DMS114 treated with DMSO at 0.1 percent for 48 hours (cell line): ENCODE results near the gene PTPRCAP.
"Not testable (repeated sequence)": the region's sequence is repeated elsewhere in the genome, so short reads cannot be mapped to it uniquely, and the experiment has no call there.

ENCODE experiments used
- DNase-seq: peaks from one replicate; lab custom pipeline; 2025; ENCODE audit not compliant: unreplicated experiment; lab: John Stamatoyannopoulos, UW

Gene PTPRCAP

DNA sequence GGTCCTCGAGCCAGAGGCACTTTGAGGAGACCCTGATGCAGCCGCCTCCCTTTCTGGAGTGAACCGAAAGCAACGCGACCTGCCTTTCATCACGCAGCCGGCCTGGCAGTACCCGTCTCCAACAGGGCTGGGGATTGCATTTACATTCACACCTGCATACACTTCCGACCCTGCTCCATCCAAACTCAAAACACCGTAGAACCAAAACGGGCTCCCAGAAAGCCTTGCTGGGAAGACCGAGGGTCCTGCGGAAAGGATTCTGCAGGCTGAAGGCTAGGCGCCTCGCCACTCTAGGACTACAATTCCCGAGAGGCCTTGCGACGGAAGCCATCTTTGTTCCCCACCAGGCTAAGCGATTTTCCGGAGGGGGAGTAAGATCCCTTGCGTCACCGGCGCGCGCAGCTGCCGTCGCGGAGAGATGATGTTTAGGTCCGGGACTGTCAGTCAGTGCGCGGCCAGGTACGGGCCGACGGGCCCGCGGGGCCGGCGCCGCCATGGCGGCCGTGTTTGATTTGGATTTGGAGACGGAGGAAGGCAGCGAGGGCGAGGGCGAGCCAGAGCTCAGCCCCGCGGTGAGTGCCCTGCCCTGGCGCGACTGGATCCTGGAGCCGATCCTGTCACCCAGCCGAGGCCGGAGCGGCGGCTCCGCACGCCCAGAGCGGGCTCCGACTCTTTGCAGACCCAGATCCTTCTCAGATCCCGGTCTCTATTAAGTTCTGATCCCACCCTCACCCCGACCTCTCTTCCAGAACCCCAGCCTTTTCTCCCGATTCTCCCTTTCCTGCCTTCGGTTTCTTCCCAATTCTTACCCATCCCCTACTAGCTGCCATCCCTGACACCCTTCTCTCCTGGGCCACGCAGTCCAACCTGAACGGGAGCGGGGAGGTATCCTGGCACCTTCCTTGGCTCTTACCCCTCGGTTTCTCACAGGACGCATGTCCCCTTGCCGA is 9.2 kb downstream of the PTPRCAP start, which contains the start of gene RPS6KB2:
Gene RPS6KB2, plus strand, starts transcription at position 443 of the 950 bp plus-strand sequence. Its CDS starts 52 bp downstream, at position 495.
- peak; percentile 98 for DNase-seq

DNA sequence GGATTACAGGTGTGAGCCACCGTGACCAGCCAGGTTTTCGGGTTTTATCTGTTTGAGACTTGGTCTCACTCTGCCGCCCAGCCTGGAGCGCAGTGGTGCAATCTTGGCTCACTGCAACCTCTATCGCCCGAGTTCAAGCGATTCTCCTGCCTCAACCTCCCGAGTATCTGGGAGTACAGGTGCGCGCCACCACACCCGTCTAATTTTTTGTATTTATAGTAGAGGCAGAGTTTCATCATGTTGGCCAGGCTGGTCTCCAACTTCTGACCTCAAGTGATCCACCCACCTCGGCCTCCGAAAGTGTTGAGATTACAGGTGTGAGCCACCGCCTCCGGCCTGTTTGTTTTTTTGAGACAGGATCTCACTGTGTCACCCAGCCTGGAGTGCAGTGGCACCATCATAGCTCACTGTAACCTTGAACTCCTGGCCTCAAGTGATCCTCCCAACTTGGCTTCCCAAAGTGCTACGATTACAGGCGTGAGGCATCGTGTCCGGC is 10.1 kb downstream of the PTPRCAP start:
- not testable (repeated sequence) for DNase-seq

DNA sequence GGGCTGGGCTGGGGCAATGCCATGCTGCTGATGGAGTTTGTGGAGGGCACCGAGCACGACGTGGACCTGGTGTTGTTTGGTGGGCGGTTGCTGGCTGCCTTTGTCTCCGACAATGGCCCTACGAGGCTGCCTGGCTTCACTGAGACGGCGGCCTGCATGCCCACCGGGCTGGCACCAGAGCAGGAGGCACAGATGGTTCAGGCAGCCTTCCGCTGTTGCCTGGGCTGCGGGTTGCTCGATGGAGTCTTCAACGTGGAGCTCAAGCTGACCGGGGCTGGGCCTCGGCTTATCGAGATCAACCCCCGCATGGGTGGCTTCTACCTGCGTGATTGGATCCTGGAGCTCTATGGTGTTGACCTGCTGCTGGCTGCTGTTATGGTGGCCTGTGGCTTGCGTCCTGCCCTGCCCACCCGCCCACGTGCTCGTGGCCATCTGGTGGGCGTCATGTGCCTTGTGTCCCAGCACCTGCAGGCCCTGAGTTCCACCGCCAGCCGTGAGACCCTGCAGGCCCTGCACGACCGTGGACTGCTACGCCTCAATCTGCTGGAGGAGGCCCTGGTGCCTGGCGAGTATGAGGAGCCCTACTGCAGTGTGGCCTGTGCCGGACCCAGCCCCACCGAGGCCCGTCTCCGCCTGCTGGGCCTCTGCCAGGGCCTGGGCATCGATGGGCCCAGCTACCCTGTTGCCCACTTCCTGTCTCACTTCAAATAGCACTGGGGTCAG is 13.4 kb downstream of the PTPRCAP start:
- DNase-seq, result no peak

DNA sequence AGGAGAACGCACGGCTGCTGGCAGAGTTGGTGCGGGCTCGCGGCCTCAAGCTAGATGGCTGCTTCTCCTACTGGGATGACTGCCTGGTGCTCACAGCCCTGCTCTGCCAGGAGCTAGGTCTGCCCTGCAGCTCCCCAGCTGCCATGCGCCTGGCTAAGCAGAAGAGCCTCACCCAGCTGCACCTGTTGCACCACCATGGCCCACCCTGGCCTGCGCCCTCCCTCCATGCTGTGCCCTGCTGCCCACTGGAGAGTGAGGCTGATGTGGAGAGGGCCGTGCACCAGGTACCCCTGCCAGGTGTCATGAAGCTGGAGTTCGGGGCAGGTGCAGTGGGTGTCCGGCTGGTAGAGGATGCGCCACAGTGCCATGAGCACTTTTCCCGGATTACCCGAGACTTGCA is 14.0 kb downstream of the PTPRCAP start:
- DNase-seq, result no peak

DNA sequence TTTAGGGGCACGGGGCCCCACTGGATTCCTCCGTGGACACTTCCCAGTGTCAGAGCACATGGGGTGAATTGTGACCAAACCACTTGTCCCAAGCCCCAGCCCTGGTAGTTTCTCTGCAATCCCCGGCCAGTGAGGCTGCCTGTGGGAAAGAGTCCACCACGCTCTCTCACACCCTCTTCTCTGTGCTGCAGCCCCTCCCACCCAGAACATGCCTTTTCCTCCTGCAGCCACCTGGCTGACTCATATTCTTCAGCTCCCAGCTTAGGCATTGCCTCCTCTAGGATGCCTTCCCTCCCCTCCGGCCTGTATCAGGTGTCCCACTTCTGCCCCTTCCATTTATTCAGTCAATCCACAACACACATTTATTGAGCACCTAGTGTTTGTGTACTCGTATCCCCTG is 14.6 kb downstream of the PTPRCAP start:
- no peak for DNase-seq

DNA sequence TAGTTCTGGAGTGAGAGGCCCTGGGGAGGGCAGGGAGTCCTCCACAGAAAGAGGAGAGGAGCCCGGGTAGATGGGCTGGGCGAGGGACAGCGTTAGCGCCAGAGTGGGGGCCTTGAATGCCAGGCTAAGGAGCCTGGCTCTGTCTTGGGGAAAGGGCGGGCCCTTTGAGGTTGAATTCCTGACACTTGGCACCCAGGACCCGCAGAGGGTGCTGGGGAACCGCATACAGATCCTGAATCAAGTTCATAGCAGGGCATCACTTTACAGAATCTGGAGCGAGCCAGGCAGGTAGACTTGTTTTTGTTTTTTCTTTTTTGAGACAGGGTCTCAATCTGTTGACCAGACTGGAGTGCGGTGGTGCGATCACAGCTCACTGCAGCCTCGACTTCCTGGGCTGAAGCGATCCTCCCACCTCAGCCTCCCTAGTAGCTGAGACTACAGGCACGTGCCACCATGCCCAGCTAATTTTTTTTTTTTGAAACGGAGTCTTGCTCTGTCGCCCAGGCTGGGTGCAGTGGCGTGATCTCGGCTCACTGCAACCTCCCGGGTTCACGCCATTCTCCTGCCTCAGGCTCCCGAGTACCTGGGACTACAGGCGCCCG is 16.0 kb downstream of the PTPRCAP start:
- DNase-seq, result no peak

DNA sequence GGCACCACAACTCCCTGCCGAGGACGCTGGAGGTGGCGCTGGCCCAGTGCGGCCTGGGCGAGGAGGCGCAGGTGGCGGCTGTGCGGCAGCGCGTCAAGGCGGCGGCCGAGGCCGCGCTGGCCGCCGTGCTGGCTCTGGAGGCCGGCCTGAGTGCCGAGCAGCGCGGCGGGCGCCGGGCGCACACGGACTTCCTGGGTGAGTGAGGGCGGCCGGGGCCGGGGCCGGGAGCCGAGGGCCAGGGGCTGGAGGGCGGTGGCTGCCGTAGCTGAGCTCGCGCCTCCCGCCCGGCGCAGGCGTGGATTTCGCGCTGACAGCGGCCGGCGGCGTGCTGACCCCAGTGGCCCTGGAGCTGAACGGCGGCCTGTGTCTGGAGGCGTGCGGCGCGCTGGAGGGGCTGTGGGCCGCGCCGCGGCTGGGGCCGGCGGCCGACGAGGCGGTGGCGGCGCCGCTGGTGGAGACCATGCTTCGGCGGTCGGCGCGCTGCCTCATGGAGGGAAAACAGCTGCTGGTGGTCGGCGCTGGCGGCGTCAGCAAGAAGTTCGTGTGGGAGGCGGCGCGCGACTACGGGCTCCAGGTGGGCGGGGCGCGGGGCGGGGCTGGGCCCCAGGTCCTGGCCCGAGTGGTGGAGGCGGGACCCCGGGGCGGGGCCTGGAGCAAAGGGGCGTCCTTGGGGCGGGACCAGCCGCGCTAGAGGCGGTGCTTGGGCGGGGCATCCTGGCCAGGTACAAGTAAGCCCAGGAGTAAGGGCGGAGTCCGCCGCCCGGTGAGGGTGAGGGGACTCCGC is 16.6 kb downstream of the PTPRCAP start:
- DNase-seq, result peak; percentile 92

DNA sequence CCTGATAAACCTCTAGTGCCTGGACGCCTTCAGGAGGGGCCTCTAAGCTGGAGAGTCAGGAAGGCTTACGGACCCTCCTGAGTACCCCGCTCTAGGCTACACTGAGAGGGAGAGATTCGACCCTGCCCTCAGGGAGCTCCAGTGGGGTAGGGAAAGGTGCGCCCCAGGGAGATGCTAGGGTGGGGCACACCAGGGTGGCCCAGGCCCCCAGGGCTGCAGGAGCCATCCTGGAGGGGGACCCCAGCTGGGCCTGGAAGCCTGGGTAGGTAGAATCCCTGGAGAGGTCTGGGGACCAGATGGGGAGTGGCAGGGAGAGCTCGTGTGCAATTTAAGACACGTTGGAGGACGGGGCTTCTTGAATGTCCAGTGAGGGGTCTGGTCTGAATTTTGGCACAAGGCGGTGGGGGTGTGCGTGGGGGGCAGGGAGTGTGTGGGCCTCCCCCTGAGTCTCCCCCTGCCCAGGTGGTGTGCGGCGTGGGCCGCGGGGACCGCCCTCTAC is 17.3 kb downstream of the PTPRCAP start:
- no peak for DNase-seq

DNA sequence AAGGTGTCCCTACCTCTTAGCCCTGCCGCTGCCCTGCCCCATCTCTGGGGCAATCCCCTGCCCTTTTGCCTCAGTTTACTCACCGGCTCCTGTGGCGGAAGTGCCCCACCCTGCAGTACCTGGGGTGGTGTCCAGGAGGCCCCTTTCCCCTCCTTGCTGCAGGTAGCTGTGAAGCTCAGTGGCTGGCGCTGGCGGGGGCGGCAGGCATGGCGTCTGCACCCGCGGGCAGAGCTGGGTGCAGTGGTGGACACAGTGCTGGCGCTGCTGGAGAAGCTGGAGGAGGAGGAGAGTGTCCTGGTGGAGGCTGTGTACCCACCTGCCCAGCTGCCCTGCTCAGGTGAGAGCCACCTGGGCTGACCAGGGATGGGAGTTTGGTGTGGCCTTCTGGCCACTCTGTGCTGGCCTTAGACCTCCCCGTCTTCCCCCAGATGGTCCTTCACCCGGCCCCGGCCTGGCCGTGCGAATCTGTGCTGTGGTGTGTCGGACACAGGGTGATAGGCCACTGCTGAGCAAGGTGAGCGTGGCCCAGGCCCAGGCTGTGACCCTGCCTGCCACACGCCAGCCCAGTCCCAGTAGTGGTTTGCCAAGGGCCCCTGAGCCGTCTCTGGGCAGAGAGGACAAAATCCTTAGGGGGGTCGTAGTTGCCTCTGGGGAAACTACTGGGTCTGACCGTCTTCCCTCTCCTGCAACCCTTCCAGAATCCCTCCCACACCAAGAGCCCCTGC is 18.0 kb downstream of the PTPRCAP start:
- no peak for DNase-seq

DNA sequence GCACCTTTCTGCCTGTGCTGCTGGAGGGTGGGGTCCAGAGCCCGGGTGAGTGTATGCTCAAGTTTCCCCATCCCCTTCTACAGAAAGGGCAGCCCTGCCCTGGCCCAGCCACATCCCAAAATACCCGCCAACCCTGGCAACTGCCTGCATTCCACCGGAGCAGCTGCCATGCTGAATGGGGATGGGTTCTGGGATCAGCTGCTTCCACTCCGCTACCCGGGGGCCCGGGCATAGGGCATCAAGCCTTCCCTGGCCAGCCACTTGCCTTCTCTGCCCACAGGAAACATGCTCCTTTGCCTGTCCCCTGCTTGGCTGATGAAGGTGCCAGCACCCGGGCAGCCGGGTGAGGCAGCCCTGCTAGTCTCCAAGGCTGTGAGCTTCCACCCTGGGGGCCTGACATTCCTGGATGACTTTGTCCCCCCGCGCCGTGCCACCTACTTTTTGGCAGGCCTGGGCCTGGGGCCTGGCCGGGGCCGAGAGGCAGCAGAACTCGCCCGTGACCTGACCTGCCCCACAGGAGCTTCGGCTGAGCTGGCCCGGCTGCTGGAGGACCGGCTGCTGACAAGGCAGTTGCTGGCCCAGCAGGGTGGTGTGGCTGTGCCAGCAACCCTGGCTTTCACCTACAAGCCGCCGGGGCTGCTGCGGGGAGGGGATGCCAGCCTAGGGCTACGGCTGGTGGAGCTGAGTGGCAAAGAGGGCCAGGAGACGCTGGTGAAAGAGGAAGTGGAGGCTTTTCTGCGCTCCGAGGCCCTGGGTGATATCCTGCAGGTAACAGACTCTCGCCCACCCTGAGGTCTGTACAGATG is 18.8 kb downstream of the PTPRCAP start:
- DNase-seq, result no peak

DNA sequence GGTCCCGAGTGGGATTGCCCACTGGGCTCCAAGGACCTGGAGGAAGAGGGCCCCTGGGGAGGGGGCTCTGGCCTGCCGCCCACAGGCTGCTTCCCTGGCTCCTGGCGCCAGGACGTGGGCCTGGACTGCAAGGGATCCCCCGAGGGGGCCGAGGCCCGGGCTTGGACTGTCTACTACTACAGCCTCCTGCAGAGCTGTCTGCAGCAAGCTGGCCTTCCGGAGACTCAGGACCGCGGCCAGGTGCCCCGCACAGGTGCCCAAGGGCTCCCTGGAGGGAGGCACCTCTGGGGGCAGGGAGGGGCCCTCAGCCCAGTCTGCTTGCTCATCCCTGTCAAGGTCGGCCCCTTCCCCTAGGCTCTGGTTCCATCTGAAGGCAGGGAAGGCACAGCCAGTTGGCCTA is 20.1 kb downstream of the PTPRCAP start:
- DNase-seq, result no peak

DNA sequence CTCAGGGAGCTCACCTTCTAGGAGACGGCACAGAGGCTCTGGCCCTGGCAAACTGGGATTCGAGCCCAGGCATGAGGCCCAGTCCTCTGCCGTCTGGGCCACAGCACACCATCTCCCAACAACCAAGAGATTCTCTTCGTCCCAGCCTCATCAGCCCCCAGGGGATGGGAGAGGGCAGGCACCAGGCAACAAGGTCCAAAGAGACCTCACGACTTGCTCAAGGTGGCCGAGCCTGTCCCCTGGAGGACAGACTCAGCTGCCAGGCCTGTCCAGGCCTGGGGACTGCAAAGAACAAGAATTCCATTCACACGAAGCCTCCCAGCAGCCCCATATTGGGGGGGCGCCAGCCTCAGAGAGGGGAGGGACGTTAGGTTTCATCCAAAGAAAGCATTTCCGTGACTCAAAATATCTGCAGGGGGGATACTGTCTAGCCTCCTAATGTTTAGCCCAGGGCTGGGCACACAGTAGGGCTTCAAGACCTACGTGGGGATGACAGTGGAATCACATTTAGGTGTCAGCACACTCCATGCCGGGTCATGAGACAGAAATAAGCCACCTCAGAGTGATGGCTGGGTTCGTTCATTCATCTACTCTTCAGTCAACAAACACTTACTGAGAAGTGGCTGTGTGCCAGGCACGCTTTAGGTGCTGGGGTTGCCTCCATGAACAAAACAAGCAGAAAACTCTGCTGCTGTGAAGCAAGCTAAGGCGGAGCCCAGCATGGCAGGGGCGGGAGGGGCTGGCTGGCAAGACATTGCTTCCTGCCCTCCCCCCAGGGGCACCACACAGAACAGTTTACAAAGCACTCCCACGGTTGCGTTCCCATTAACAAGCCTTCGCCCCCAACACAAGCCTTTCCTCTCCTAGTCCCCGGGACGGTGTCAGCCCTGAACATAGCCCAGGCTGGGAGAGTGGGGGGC is 20.8 kb downstream of the PTPRCAP start:
- no peak for DNase-seq

DNA sequence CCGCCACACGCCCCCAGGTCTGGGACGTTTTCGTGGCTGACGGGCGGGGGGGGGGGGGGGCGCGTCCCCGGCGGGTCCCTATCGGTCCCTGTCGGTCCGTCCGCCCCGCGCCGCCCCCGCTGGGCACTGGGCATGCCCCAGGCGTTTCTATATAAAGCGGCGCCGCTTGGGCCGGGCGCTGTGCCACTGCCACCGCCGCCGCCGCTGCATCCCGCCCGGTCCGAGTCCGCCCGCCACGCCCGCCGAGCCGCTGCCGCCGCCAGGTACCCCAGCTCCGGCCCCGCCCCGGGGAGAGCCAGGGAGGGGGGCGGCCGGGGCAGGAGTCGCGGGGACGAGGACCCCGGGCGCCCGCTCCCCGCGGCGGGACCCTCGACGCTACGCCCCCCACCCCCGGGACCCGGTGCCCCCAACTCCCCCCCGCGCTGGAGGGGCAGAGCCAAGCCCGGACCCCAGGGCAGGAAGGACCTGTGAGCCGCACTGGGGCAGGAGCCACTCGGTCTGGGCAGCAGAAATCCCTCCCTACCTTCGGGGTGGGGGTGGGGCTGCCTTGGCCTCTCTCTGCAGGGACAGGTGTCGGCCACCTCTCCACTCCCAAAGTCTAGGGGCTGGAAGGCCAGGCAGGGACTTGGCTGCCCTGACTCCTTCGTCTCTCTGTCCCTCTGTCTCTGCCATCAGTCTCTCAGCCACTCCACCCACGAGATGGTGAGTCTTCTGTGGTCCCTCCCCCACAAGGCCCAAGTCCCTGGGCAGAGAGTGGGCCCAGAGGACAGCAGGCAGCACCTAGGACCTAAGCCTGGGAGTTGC is 21.8 kb downstream of the PTPRCAP start, which contains the start of gene CARNS1:
Gene CARNS1, plus strand, starts transcription at position 178 of the 804 bp plus-strand sequence. Its CDS starts 522 bp downstream, at position 700.
- no peak for DNase-seq

DNA sequence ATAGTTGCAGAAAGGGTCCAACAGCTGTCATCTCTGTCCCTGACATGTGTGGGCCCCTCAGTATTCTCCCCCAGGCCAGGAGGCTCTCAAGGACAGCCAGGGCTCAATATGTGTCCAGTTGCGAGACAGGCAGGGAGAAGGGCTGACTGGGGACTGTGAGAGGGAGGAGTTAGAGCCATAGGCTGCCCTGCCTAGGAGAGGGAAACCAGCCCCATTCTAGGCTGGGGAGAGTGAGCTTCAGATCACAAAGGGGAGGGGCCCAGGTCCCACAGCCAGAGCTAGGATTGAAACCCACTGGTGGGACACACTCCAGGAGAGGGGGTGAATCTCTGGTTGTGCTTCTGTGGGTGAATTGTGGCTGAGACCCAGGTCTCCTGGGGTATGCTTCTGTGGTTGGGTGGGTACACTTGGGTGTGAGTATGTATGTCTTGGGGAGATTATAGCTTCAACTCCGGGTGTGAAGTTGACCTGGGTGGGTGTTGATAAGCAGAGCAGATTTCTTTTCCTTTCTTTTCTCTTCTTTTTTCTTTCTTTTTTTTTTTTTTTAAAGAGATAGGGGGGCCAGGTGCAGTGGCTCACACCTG is 24.1 kb downstream of the PTPRCAP start:
- no peak for DNase-seq

DNA sequence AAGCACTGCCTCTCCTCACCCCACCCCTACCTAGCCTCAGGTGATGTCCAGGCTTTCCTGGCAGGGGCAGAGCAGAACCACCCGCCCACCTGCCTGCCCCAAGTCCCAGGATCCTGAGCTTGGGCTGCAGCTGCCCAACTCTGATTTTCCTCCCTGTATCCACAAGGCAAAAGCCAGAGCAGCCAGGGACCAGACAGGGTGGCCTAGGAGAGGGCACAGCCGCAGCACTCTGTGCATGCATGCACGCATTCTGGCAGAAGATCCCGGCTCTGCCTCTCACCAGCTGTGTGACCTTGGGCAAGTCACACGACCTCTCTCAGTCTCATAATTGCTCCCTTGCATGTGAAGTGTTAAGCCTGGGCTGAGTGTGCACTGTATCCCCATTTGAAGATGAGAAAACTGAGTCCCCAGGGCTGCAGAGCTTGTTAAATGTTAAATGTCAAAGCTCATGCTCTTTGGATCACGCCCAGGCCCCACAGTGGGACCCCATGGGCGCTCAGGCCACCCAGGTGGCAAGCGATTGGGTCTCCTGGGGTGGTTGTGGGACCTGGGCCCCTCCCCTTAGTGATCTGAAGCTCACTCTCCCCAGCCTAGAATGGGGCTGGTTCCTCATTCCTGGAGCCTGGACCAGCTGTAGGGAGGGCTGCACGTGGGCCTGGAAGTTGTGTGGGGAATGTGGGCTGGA is 24.8 kb downstream of the PTPRCAP start:
- no peak for DNase-seq

DNA sequence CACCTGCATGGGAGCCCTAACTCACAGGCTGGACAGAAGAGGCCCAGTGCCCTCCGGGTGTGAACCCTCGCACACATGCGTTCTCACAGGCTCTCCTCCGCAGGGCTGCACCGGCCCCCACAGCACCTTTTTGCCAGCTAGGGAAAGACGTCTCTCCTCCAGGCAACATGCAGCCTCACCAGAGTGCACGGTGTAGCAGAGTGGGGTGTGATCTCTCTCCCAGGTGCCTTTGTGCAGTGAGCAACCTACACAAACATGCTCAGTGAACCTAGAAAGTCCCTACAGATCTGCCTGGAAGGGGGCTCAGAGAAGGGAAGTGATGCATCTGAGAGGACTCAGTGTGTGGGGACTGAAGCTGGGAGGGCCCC is 25.7 kb downstream of the PTPRCAP start:
- no peak for DNase-seq
